ENCODE measurements around the gene MRPL58.
"Not testable (repeated sequence)": the region's sequence is repeated elsewhere in the genome, so short reads cannot be mapped to it uniquely, and the experiment has no call there.

MRPL58 gene

DNA sequence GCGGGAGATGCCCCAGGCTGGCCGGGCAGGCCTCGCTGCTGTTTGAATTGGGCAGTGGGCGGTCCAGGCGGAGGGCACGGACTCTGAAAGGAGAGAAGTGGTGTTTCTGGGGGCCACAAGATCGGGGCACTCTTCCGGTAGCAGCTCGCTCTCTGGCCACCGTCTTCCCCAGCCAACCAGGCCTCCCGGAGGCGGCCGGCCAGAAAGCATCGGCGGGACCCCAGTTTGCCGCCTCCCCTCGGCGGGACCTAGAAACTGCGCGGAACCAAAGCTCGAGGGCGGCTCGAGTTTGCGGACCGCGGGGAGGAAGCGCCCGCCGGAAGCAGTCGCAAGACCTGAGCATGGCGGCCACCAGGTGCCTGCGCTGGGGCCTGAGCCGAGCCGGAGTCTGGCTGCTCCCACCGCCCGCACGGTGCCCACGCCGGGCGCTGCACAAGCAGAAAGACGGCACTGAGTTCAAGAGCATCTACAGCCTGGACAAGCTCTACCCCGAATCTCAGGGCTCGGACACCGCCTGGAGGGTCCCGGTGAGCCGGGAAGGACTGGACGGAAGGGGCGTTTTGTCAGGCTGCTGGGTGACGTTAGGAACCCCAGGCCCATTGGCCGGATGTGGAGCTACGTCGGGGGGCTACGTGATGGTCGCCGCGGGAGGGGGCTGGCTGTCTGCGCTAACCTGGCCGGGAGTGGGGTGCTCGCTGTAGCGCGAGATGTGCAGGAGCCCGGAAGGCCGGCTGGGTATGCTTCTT, at the start of gene MRPL58:
MRPL58 (plus strand) TSS at position 325 of the 746 bp plus-strand sequence; CDS start at position 342, 17 bp downstream.
- DNase-seq (ENCODE audit: low read depth) = peak; percentile 90

GRCh38 chr17:74963656-74964055, 48.8 kb upstream of the MRPL58 start:
- no peak for DNase-seq (ENCODE audit: low read depth)

GRCh38 chr17:74964246-74964761, 48.2 kb upstream of the MRPL58 start:
- no peak for DNase-seq (ENCODE audit: low read depth)

- DNase-seq (ENCODE audit: low read depth) = no peak
Observed at GRCh38 chr17:74964988-74965622, 47.4 kb upstream of the MRPL58 start.

- DNase-seq (ENCODE audit: low read depth) = no peak
Observed at GRCh38 chr17:74968361-74968780, 44.1 kb upstream of the MRPL58 start.

DNA sequence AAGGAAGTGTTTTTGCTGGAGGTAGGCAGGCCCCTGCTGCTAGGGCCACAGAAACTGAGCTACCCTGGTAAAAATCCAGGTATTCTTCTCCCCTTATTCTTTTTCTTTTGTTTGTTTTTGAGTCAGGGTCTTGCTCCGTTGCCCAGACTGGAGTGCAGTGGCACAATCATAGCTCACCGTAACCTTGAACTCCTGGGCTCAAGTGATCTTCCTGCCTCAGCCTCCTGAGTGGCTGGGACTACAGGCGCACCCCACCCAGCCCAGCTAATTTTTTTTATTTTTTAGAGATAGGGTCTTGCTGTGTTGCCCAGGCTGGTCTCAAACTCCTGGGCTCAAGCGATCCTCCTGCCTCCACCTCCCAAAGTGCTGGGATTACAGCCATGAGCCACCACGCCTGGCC, 43.0 kb upstream of the MRPL58 start:
- DNase-seq (ENCODE audit: low read depth) = not testable (repeated sequence)

- no peak for DNase-seq (ENCODE audit: low read depth)
Observed at GRCh38 chr17:74970395-74970794, 42.1 kb upstream of the MRPL58 start.

- no peak for DNase-seq (ENCODE audit: low read depth)
Observed at GRCh38 chr17:74971069-74971841, 41.2 kb upstream of the MRPL58 start.

DNA sequence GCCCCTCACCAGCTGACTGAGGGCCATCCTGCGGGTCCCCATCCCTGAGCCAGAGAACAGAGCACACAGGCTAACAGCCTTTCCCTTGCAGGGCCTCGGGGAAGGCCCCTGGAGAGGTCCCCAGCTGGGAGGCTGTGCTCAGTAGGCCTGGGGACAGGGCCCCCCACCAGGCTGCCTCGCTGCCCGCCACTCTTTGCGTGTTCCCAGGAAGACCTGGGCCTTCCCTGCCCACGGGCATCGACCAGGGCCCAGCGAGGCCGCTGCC, 40.7 kb upstream of the MRPL58 start:
- no peak for DNase-seq (ENCODE audit: low read depth)

- DNase-seq (ENCODE audit: low read depth) = no peak
Observed at GRCh38 chr17:74972107-74972972, 40.1 kb upstream of the MRPL58 start, which contains the start of gene HID1. Gene HID1 (minus strand): TSS chr17:74972759. CDS start chr17:74972656, 103 bp downstream.

- no peak for DNase-seq (ENCODE audit: low read depth)
Observed at GRCh38 chr17:74972973-74973328, 39.5 kb upstream of the MRPL58 start.

- DNase-seq (ENCODE audit: low read depth) = no peak
Observed at GRCh38 chr17:74975943-74976342, 36.5 kb upstream of the MRPL58 start.

- no peak for DNase-seq (ENCODE audit: low read depth)
Observed at GRCh38 chr17:74977802-74978201, 34.7 kb upstream of the MRPL58 start.

GRCh38 chr17:74978240-74978639, 34.2 kb upstream of the MRPL58 start:
- no peak for DNase-seq (ENCODE audit: low read depth)

DNA sequence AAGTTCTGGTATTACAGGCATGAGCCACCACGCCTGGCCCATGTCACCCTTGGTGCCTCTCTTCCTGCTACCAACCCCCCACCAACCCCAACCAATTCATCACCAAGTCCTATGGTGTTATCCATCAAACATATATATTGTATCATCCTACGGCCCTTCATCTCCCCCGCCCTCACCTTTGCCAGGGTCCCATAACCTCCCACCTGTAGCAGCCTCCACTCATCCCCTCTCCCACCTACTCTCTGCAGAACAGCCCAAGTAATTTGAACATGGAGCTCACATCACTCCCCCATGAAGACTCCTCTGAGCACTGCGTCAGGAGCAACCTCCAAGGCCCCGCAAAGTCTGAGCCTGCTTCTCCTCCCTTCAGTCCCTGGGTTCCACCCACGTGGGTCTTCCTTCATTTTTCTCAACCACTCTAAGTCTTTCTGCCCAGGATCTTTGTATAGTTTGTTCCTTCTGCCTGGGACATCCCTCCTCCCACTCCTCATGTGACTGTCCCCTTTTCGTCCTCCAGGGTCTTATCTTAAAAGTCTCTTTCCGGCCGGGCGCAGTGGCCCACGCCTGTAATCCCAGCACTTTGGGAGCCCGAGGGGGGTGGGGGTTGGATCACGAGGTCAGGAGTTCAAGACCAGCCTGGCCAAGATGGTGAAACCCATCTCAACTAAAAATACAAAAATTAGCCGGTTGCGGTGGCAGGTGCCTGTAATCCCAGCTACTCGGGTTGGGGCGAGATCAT, 32.9 kb upstream of the MRPL58 start:
- DNase-seq (ENCODE audit: low read depth) = no peak

- no peak for DNase-seq (ENCODE audit: low read depth)
Observed at GRCh38 chr17:74981318-74981978, 31.0 kb upstream of the MRPL58 start.

DNA sequence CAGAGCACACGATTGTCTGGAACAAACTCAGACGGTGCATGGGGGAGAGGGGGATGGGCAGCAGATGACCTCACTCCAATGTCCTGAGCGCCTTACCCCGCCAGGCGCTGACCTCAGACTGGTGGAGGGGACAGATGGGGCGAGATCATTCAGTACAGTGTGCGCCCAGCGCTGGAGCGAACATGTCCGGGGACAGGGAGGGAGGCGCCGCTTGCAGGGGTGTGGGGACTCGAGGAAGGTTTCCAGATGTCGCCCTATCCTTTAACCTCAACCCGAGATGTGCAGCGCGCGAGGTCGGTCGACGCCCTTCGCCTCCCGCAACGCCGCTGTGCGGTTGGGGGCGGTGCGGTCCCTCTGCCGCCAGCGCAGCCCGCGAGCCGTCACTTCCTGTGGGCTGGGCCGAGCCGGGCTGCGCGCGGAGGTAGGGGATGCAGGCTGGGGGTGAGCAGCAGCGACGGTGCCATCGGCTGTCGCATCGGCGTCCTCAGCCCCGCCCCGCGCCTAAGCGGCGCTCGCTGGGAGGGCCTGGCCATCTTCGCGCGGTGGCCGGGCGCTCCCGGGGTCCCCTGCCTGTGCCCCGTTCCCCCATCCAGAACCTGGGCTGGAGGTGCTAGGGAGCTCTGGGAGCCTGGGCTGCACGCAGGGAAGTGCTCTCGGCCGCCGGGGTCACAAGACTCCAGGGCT, 30.3 kb upstream of the MRPL58 start:
- peak; percentile 64 for DNase-seq (ENCODE audit: low read depth)

DNA sequence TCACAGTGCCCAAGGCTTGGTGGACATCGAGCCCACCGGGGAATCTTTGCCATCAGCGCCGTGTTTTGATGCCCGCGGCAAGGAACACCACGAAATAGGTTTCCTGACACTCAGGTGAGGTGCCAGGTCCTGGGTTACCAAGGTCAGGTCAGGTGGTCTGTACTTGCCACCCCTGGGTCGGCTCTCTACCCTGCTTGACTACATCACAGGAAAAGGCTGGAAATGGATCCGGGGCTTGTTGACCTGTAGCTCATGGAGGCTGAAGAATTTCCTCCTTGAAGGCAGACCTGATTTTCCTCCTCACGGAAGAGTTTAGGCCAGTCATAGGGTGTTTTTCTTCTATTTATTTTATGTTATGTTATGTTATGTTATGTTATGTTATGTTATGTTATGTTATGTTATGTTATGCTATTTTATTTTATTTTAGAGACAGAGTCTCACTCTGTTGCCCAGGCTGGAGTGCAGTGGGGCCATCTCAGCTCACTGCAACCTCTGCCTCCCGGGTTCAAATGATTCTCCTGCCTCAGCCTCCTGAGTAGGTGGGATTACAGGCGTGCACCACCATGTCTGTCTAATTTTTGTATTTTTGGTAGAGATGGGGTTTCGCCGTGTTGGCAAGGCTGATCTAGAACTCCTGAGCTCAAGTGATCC, 29.7 kb upstream of the MRPL58 start:
- DNase-seq (ENCODE audit: low read depth) = not testable (repeated sequence)

- DNase-seq (ENCODE audit: low read depth) = no peak
Observed at GRCh38 chr17:74986206-74986576, 26.3 kb upstream of the MRPL58 start.
